ENCODE results near the gene ACOX1.
A peak's percentile ranks its signal among the peaks of the same experiment; 100 is the strongest.

The ACOX1 gene

GRCh38 chr17:75996665-75997590 lies 18.0 kb upstream of the ACOX1 start:
- H3K4me1 ChIP-seq (ENCODE audit: control insufficient read depth, insufficient read depth, low read length): peaks cover 3% of the 10 kb centered on the region; the same call in 1 of the 2 replicates
- H3K27me3 ChIP-seq (ENCODE audit: control insufficient read depth, insufficient read depth, low read length): no peaks in the 10 kb centered on the region
- no peak overlapping the region for H3K4me3 ChIP-seq (ENCODE audit: low read depth, low read length)
- peaks cover 15% of the 10 kb centered on the region for H3K36me3 ChIP-seq (ENCODE audit: control insufficient read depth, insufficient read depth, low read length)
- H3K9me3 ChIP-seq (ENCODE audit: control insufficient read depth, insufficient read depth, low read depth, low read length): no peaks in the 10 kb centered on the region
- no peak overlapping the region for H3K27ac ChIP-seq (ENCODE audit: low read depth, low read length)
- peak overlapping the region; percentile 9 for H3K9ac ChIP-seq (ENCODE audit: low read length)

GRCh38 chr17:75995385-75995925 lies 16.5 kb upstream of the ACOX1 start:
- Histone ChIP-seq H3K4me3 (ENCODE audit: low read depth, low read length) (no peak overlapping the region), H3K4me1 (ENCODE audit: control insufficient read depth, insufficient read depth, low read length) (peaks cover 3% of the 10 kb centered on the region; the same call in 1 of the 2 replicates), H3K9ac (ENCODE audit: low read length) (no peak overlapping the region), H3K27me3 (ENCODE audit: control insufficient read depth, insufficient read depth, low read length) (no peaks in the 10 kb centered on the region), H3K9me3 (ENCODE audit: control insufficient read depth, insufficient read depth, low read depth, low read length) (no peaks in the 10 kb centered on the region), H3K36me3 (ENCODE audit: control insufficient read depth, insufficient read depth, low read length) (peaks cover 21% of the 10 kb centered on the region), H3K27ac (ENCODE audit: low read depth, low read length) (no peak overlapping the region)

- H3K36me3 ChIP-seq (ENCODE audit: control insufficient read depth, insufficient read depth, low read length): peaks cover 19% of the 10 kb centered on the region
- no peak overlapping the region for H3K27ac ChIP-seq (ENCODE audit: low read depth, low read length)
- H3K9ac ChIP-seq (ENCODE audit: low read length): no peak overlapping the region
- no peaks in the 10 kb centered on the region for H3K9me3 ChIP-seq (ENCODE audit: control insufficient read depth, insufficient read depth, low read depth, low read length)
- no peaks in the 10 kb centered on the region for H3K27me3 ChIP-seq (ENCODE audit: control insufficient read depth, insufficient read depth, low read length)
- peaks cover 3% of the 10 kb centered on the region; the same call in 1 of the 2 replicates for H3K4me1 ChIP-seq (ENCODE audit: control insufficient read depth, insufficient read depth, low read length)
- no peak overlapping the region for H3K4me3 ChIP-seq (ENCODE audit: low read depth, low read length)
These were observed 15.9 kb upstream of the ACOX1 start for GRCh38 chr17:75994802-75995370.

GRCh38 chr17:75991396-75991795 lies 12.4 kb upstream of the ACOX1 start:
- Histone ChIP-seq H3K36me3 (ENCODE audit: control insufficient read depth, insufficient read depth, low read length) (peaks cover 23% of the 10 kb centered on the region), H3K9ac (ENCODE audit: low read length) (no peak overlapping the region), H3K4me1 (ENCODE audit: control insufficient read depth, insufficient read depth, low read length) (no peaks in the 10 kb centered on the region), H3K27ac (ENCODE audit: low read depth, low read length) (no peak overlapping the region), H3K9me3 (ENCODE audit: control insufficient read depth, insufficient read depth, low read depth, low read length) (no peaks in the 10 kb centered on the region), H3K4me3 (ENCODE audit: low read depth, low read length) (no peak overlapping the region), H3K27me3 (ENCODE audit: control insufficient read depth, insufficient read depth, low read length) (no peaks in the 10 kb centered on the region)

- Histone ChIP-seq H3K27me3 (ENCODE audit: control insufficient read depth, insufficient read depth, low read length) (no peaks in the 10 kb centered on the region), H3K9ac (ENCODE audit: low read length) (no peak overlapping the region), H3K4me1 (ENCODE audit: control insufficient read depth, insufficient read depth, low read length) (peaks cover 23% of the 10 kb centered on the region), H3K36me3 (ENCODE audit: control insufficient read depth, insufficient read depth, low read length) (peaks cover 15% of the 10 kb centered on the region), H3K9me3 (ENCODE audit: control insufficient read depth, insufficient read depth, low read depth, low read length) (no peaks in the 10 kb centered on the region), H3K4me3 (ENCODE audit: low read depth, low read length) (no peak overlapping the region), H3K27ac (ENCODE audit: low read depth, low read length) (no peak overlapping the region)
These were observed 8.1 kb upstream of the ACOX1 start for GRCh38 chr17:75987041-75987440.

GRCh38 chr17:75985986-75986385 lies 7.0 kb upstream of the ACOX1 start:
- no peak overlapping the region for H3K27ac ChIP-seq (ENCODE audit: low read depth, low read length)
- H3K27me3 ChIP-seq (ENCODE audit: control insufficient read depth, insufficient read depth, low read length): no peaks in the 10 kb centered on the region
- H3K36me3 ChIP-seq (ENCODE audit: control insufficient read depth, insufficient read depth, low read length): peaks cover 5% of the 10 kb centered on the region
- H3K9ac ChIP-seq (ENCODE audit: low read length): no peak overlapping the region
- peaks cover 31% of the 10 kb centered on the region for H3K4me1 ChIP-seq (ENCODE audit: control insufficient read depth, insufficient read depth, low read length)
- no peak overlapping the region for H3K4me3 ChIP-seq (ENCODE audit: low read depth, low read length)
- H3K9me3 ChIP-seq (ENCODE audit: control insufficient read depth, insufficient read depth, low read depth, low read length): no peaks in the 10 kb centered on the region

- no peaks in the 10 kb centered on the region for H3K27me3 ChIP-seq (ENCODE audit: control insufficient read depth, insufficient read depth, low read length)
- H3K4me1 ChIP-seq (ENCODE audit: control insufficient read depth, insufficient read depth, low read length): peaks cover 39% of the 10 kb centered on the region
- no peaks in the 10 kb centered on the region for H3K9me3 ChIP-seq (ENCODE audit: control insufficient read depth, insufficient read depth, low read depth, low read length)
- peaks cover 5% of the 10 kb centered on the region for H3K36me3 ChIP-seq (ENCODE audit: control insufficient read depth, insufficient read depth, low read length)
- H3K4me3 ChIP-seq (ENCODE audit: low read depth, low read length): peak overlapping the region; percentile 40
- H3K27ac ChIP-seq (ENCODE audit: low read depth, low read length): peak overlapping the region; percentile 54; the same call in 1 of the 2 replicates
- H3K9ac ChIP-seq (ENCODE audit: low read length): peak overlapping the region; percentile 47
These were observed 4.7 kb upstream of the ACOX1 start for GRCh38 chr17:75983501-75984181.

GRCh38 chr17:75981019-75981615 lies 2.2 kb upstream of the ACOX1 start:
- Histone ChIP-seq H3K27ac (ENCODE audit: low read depth, low read length) (no peak overlapping the region), H3K9me3 (ENCODE audit: control insufficient read depth, insufficient read depth, low read depth, low read length) (no peaks in the 10 kb centered on the region), H3K27me3 (ENCODE audit: control insufficient read depth, insufficient read depth, low read length) (no peaks in the 10 kb centered on the region), H3K36me3 (ENCODE audit: control insufficient read depth, insufficient read depth, low read length) (peaks cover 7% of the 10 kb centered on the region), H3K4me3 (ENCODE audit: low read depth, low read length) (no peak overlapping the region), H3K9ac (ENCODE audit: low read length) (no peak overlapping the region), H3K4me1 (ENCODE audit: control insufficient read depth, insufficient read depth, low read length) (peaks cover 42% of the 10 kb centered on the region)

GRCh38 chr17:75980188-75981018 lies 1.4 kb upstream of the ACOX1 start:
- peak overlapping the region; percentile 76 for H3K27ac ChIP-seq (ENCODE audit: low read depth, low read length)
- H3K4me1 ChIP-seq (ENCODE audit: control insufficient read depth, insufficient read depth, low read length): peaks cover 45% of the 10 kb centered on the region
- no peaks in the 10 kb centered on the region for H3K9me3 ChIP-seq (ENCODE audit: control insufficient read depth, insufficient read depth, low read depth, low read length)
- peaks cover 11% of the 10 kb centered on the region for H3K36me3 ChIP-seq (ENCODE audit: control insufficient read depth, insufficient read depth, low read length)
- H3K27me3 ChIP-seq (ENCODE audit: control insufficient read depth, insufficient read depth, low read length): no peaks in the 10 kb centered on the region
- peak overlapping the region; percentile 84 for H3K9ac ChIP-seq (ENCODE audit: low read length)
- H3K4me3 ChIP-seq (ENCODE audit: low read depth, low read length): peak overlapping the region; percentile 90

- peaks cover 13% of the 10 kb centered on the region for H3K36me3 ChIP-seq (ENCODE audit: control insufficient read depth, insufficient read depth, low read length)
- H3K4me3 ChIP-seq (ENCODE audit: low read depth, low read length): peak overlapping the region; percentile 90
- peak overlapping the region; percentile 84 for H3K9ac ChIP-seq (ENCODE audit: low read length)
- peaks cover 42% of the 10 kb centered on the region for H3K4me1 ChIP-seq (ENCODE audit: control insufficient read depth, insufficient read depth, low read length)
- no peaks in the 10 kb centered on the region for H3K27me3 ChIP-seq (ENCODE audit: control insufficient read depth, insufficient read depth, low read length)
- no peaks in the 10 kb centered on the region for H3K9me3 ChIP-seq (ENCODE audit: control insufficient read depth, insufficient read depth, low read depth, low read length)
- peak overlapping the region; percentile 76 for H3K27ac ChIP-seq (ENCODE audit: low read depth, low read length)
These were observed 780 bp upstream of the ACOX1 start for GRCh38 chr17:75979705-75980187.

Data from HUES6 (cell line).